GM19468 (cell line): ENCODE measurements around the gene HIP1.
"Not testable (repeated sequence)": the region's sequence is repeated elsewhere in the genome, so short reads cannot be mapped to it uniquely, and the experiment has no call there.

Source experiments
- ATAC-seq: cut with Tn5 transposase; IDR thresholded peaks from one replicate; pipeline ENCODE4 v1.9.1; 2021; ENCODE audit warnings: mild to moderate bottlenecking, moderate library complexity, moderate number of reproducible peaks; ENCODE audit not compliant: unreplicated experiment; ENCODE audit errors: extremely low read depth

The HIP1 gene

GRCh38 chr7:75647709-75648438 lies 90.9 kb downstream of the HIP1 start:
- ATAC-seq, result no peak

- ATAC-seq, result no peak
Observed at GRCh38 chr7:75646571-75647102, 92.1 kb downstream of the HIP1 start.

GRCh38 chr7:75645570-75645969 lies 93.2 kb downstream of the HIP1 start:
- no peak for ATAC-seq

- no peak for ATAC-seq
Observed at GRCh38 chr7:75644589-75644988, 94.2 kb downstream of the HIP1 start.

GRCh38 chr7:75642810-75643486 lies 95.8 kb downstream of the HIP1 start:
- ATAC-seq, result no peak

- ATAC-seq, result no peak
Observed at GRCh38 chr7:75640201-75640600, 98.5 kb downstream of the HIP1 start.

- no peak for ATAC-seq
Observed at GRCh38 chr7:75639886-75640190, 98.9 kb downstream of the HIP1 start.

GRCh38 chr7:75639071-75639885 lies 99.5 kb downstream of the HIP1 start:
- ATAC-seq, result no peak

GRCh38 chr7:75638594-75639070 lies 100.1 kb downstream of the HIP1 start:
- no peak for ATAC-seq

GRCh38 chr7:75637854-75638593 lies 100.7 kb downstream of the HIP1 start:
- ATAC-seq, result no peak

GRCh38 chr7:75635036-75635435 lies 103.7 kb downstream of the HIP1 start:
- no peak for ATAC-seq

GRCh38 chr7:75632587-75632986 lies 106.2 kb downstream of the HIP1 start:
- not testable (repeated sequence) for ATAC-seq

GRCh38 chr7:75631711-75632110 lies 107.0 kb downstream of the HIP1 start:
- ATAC-seq, result no peak

- no peak for ATAC-seq
Observed at GRCh38 chr7:75630549-75630948, 108.2 kb downstream of the HIP1 start.

GRCh38 chr7:75629044-75629443 lies 109.7 kb downstream of the HIP1 start:
- ATAC-seq, result no peak

- ATAC-seq, result no peak
Observed at GRCh38 chr7:75628055-75628454, 110.7 kb downstream of the HIP1 start.

GRCh38 chr7:75626954-75627353 lies 111.8 kb downstream of the HIP1 start:
- ATAC-seq, result no peak

- ATAC-seq, result no peak
Observed at GRCh38 chr7:75625868-75626267, 112.9 kb downstream of the HIP1 start.

GRCh38 chr7:75624134-75624832 lies 114.5 kb downstream of the HIP1 start:
- no peak for ATAC-seq
